OCI-LY1 (cell line): ENCODE data around the gene DYSF.

ENCODE experiments used
- CTCF ChIP-seq: fragments of 200-600 bp; sonication (generic), shearing (Covaris generic); IDR thresholded peaks from 2 replicates; pipeline ENCODE4 v1.5.1; 2017; ENCODE audit warnings: mild to moderate bottlenecking, antibody characterized with exemption, low read length, moderate library complexity, mixed read lengths
- EZH2 ChIP-seq: fragments of 200-600 bp; sonication (generic), shearing (Covaris generic); IDR thresholded peaks from 2 replicates; pipeline ENCODE4 v1.8.0; 2017; ENCODE audit warnings: borderline replicate concordance, mixed run types, mild to moderate bottlenecking, antibody characterized with exemption, low read length, moderate library complexity, mixed read lengths

- no peak for TF ChIP-seq CTCF
- no peak for TF ChIP-seq EZH2
These were observed 202.1 kb downstream of the DYSF start for GRCh38 chr2:71655498-71655897.
